BJ (cell line): ENCODE measurements around the gene GDF11. TPM values are rescaled to one million over a fixed set of nuclear protein-coding genes. Genes with fewer than 3 reads are reported as not detected.

ENCODE experiments used
- CTCF ChIA-PET: fragments of 350-600 bp; formaldehyde crosslinking; extraction: SDS; loops from one replicate; lab custom pipeline; 2021; ENCODE audit warnings: antibody characterized with exemption, inconsistent platforms; lab: Yijun Ruan, JAX
- POLR2A ChIA-PET: fragments of 300-600 bp; sonication (Branson Sonifier 250); formaldehyde crosslinking; extraction: SDS; loops from one replicate; lab custom pipeline; 2021; ENCODE audit warnings: antibody characterized with exemption; lab: Charles Lee
- DNase-seq: peaks from one replicate; pipeline ENCODE4 v3.0.0-alpha.2; 2011; ENCODE audit warnings: low read depth
- H3K27me3 ChIP-seq: 2 replicates; pipeline ENCODE4 v1.6.0; 2011; ENCODE audit warnings: low read length; ENCODE audit not compliant: control insufficient read depth, insufficient read depth
- H3K36me3 ChIP-seq: 2 replicates; pipeline ENCODE4 v1.5.1; 2011; ENCODE audit warnings: low read length; ENCODE audit not compliant: control insufficient read depth, insufficient read depth
- H3K4me3 ChIP-seq: 2 replicates; pipeline ENCODE4 v1.5.1; 2011; ENCODE audit warnings: low read depth, mild to moderate bottlenecking, control low read depth, low read length
- polyA plus RNA-seq: library from polyadenylated mRNA; depleted of rRNA; stranded (reverse); fragments of >200 nt; gene quantifications from 2 replicates; pipeline ENCODE4 v1.2.3, GENCODE V29; 2011
- TF ChIP-seq, protein P1 (sequence below): IDR thresholded peaks from 2 replicates; pipeline ENCODE4 v1.5.1; 2011; ENCODE audit warnings: low read depth, mild to moderate bottlenecking, control low read depth, inconsistent platforms, low read length, moderate library complexity; ENCODE audit not compliant: insufficient read depth

The GDF11 gene
- polyA plus RNA-seq, 1 experiment = 3.8 TPM

DNA sequence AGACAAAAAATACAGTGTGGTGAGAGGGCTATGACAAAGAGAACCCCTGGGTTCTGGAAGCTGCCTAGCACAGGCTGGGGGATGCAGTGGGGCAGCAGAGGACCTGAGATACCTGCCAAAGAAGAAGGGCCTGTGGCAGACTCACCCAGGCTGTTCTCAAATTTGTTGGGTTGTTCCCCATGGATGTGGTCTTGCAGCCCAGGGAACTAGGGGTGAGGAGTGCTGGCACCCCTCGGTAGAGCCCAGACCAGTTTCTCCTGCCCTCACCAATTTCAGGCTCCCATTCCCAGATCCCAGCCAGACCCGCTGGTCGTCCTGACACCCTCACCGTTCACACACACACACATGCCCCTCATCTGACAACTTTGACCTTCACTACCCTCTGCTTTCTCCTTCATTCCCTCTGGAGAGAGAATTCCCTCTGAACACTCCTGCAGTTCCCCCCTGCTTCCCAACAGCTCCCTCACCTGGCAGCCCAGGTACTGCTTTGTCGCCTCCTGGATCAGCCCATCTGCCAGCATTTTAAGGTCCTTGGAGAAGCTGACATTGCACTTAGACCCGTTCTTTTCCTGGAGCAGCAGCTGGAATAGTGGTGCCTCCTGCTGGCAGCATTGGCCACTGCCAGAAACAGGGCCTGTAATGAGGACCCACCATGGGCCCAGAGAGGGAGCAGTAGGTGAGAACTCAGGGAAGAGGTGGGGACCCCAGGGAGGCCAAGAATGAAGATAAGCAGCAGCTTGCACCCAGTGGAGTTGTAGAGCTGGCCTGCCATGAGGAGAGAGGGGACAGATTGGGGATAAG, 5.9 kb upstream of the GDF11 start:
- Histone ChIP-seq H3K4me3 (no peak overlapping the region), H3K27me3 (no peaks in the 10 kb centered on the region), H3K36me3 (no peaks in the 10 kb centered on the region)
- POLR2A ChIA-PET = no interaction called here
- TF ChIP-seq, protein P1, sequence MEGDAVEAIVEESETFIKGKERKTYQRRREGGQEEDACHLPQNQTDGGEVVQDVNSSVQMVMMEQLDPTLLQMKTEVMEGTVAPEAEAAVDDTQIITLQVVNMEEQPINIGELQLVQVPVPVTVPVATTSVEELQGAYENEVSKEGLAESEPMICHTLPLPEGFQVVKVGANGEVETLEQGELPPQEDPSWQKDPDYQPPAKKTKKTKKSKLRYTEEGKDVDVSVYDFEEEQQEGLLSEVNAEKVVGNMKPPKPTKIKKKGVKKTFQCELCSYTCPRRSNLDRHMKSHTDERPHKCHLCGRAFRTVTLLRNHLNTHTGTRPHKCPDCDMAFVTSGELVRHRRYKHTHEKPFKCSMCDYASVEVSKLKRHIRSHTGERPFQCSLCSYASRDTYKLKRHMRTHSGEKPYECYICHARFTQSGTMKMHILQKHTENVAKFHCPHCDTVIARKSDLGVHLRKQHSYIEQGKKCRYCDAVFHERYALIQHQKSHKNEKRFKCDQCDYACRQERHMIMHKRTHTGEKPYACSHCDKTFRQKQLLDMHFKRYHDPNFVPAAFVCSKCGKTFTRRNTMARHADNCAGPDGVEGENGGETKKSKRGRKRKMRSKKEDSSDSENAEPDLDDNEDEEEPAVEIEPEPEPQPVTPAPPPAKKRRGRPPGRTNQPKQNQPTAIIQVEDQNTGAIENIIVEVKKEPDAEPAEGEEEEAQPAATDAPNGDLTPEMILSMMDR = peak; percentile 89
- CTCF ChIA-PET = interaction anchor here (0.6 to 10.9 kb wide), 30 partner anchors 8 to 367 kb away, joined by 3 to 86 read pairs (median 8); partner anchors contain the start of genes CD63, DGKA, DNAJC14 and ORMDL2
- no peak for DNase-seq

DNA sequence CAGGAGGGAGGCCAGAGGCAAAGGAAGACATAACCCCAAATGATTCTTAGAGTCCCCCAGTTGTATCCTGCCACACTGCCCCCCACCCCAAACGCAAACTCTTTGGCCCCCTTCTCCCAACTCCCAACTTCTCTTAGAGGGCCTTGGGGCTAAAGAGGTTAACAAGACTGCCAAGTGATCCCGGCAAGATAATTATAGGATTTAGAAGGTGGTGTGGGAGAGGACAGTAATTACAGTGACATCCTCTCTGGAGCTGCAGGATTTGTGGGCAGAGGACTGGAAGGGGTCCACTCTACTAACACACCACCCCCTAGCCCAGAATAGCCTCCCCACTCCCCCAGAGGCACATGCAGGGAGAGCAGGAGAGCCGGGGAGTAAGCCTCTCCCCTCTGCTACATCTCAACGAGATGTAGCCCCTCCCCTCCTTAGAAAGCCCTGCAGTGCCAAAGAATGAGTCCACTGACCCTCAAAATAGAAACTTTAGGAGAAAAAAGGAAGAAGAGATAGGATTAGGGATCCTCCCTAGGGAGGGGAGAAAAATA, 5.3 kb upstream of the GDF11 start:
- H3K4me3 ChIP-seq = no peak overlapping the region
- ChIA-PET POLR2A (interaction anchor here (0.6 to 0.8 kb wide), 2 partner anchors 8 to 1890 kb away, joined by 4 to 6 read pairs; partner anchors contain the start of gene CD63), CTCF (interaction anchor here (0.8 to 10.9 kb wide), 48 partner anchors 7 to 452 kb away, joined by 3 to 86 read pairs (median 7); partner anchors contain the start of genes CD63, DGKA, DNAJC14 and MMP19)

DNA sequence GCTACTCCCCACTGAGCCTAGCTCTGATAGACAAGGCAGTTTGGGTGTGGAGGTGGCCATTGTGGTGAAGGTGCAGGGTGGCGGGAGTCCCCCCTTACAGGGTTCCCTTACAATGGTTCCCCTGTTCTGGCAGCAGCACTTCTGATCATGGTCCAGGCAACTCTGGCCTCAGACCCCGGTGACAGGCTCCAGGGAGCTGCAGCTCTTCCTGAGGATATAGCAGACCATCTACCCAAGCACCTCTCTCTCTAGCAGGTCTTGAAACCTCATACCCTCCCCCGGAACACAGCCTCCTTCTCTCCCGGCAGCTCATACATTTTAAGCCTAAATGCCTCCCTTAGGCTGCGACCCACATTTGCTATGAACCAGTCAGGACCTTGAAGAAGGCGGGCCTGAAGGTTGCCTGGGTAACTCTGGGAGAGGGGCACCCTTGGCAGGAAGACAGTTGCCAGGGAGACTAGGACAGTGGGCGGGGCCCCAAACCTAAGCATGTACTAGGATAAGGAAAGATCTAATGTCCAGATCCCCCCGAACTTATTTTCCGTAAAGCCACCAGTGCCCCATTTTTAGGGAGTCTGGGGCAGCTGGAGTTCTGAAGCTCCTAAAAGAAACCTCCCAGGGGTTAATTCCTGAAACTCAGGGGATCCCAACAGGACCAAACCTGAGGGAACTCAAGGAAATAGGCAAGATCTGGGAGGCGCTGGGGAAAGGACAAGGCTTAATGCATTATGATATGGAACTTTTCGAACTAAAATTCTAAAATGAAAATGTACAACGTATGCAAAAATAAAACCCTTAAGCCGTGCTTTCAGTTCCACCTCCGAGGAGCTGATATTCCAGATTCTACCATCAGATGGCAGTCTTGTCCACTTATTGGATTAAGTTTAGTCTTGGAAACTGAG, 4.5 kb upstream of the GDF11 start:
- TF ChIP-seq, protein P1 = peak; percentile 67
- CTCF ChIA-PET = interaction anchor here (0.8 to 10.9 kb wide), 58 partner anchors 9 to 451 kb away, joined by 3 to 86 read pairs (median 5); partner anchors contain the start of genes CD63, DGKA, DNAJC14 and MMP19
- H3K27me3 ChIP-seq = no peaks in the 10 kb centered on the region
- H3K4me3 ChIP-seq = peak overlapping the region; percentile 58
- DNase-seq = no peak
- POLR2A ChIA-PET = interaction anchor here (0.6 to 1.6 kb wide), 4 partner anchors 9 to 1891 kb away, joined by 4 to 6 read pairs (median 4); partner anchors contain the start of genes CD63, ORMDL2 and SARNP
- H3K36me3 ChIP-seq = no peaks in the 10 kb centered on the region

More for the DNA sequence above, 5.3 kb upstream of the GDF11 start:
- H3K36me3 ChIP-seq = no peaks in the 10 kb centered on the region
- DNase-seq = no peak
- TF ChIP-seq, protein P1 = no peak
- no peaks in the 10 kb centered on the region for H3K27me3 ChIP-seq

DNA sequence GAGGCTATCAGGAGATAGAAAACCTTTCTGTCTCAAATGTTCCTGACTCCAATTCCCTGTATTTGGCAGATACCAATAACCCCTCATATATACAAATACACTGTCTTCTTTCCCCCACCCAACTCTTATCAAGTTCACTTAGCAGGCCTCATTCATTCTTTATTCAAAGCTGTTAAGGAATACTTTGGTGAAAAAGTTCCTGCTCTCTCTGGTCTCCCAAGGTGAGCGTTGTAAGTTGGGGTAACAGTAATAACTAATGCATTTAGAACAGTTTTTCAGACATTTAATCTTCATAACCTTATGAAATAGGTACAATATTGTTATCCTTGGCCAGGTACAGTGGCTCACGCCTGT, 3.9 kb upstream of the GDF11 start:
- Histone ChIP-seq H3K4me3 (no peak overlapping the region), H3K27me3 (no peaks in the 10 kb centered on the region), H3K36me3 (no peaks in the 10 kb centered on the region)
- ChIA-PET CTCF (interaction anchor here (0.8 to 10.9 kb wide), 50 partner anchors 8 to 450 kb away, joined by 3 to 86 read pairs (median 6); partner anchors contain the start of genes CD63, DGKA, DNAJC14 and IKZF4), POLR2A (interaction anchor here (0.6 to 1.6 kb wide), 2 partner anchors 10 to 79 kb away, joined by 4 to 5 read pairs; partner anchors contain the start of genes CD63, ORMDL2 and SARNP)
- TF ChIP-seq, protein P1 = no peak
- DNase-seq = no peak
